ENCODE data around the gene MAPK8.

Gene MAPK8

DNA sequence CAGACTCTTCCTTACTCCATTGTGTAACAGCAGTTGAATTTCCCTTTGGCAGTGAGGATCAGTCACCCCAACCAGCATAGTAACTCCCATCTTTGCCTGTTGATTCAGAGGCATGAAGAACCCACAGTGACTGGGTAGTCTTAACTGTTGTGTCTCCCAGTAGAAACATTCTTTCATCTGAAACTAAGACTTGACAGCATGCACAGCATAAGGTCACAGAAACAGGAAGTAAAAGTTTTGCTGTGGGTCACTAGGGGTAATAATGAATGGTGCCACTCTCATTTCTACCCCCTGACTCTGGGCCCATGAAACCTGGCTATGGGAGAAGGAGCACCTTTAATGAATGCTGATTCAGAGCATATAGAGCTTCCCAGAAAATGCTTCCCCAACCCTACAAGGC, 23.6 kb upstream of the MAPK8 start:
- TF ChIP-seq, protein P1, sequence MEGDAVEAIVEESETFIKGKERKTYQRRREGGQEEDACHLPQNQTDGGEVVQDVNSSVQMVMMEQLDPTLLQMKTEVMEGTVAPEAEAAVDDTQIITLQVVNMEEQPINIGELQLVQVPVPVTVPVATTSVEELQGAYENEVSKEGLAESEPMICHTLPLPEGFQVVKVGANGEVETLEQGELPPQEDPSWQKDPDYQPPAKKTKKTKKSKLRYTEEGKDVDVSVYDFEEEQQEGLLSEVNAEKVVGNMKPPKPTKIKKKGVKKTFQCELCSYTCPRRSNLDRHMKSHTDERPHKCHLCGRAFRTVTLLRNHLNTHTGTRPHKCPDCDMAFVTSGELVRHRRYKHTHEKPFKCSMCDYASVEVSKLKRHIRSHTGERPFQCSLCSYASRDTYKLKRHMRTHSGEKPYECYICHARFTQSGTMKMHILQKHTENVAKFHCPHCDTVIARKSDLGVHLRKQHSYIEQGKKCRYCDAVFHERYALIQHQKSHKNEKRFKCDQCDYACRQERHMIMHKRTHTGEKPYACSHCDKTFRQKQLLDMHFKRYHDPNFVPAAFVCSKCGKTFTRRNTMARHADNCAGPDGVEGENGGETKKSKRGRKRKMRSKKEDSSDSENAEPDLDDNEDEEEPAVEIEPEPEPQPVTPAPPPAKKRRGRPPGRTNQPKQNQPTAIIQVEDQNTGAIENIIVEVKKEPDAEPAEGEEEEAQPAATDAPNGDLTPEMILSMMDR (IDR thresholded peaks at IDR 0.05; ENCODE audit: low read depth, low read length, missing control alignments): no peak
- Histone ChIP-seq H3K27ac (no peak overlapping the region), H3K4me3 (ENCODE audit: low read depth, low read length) (no peak overlapping the region), H3K27me3 (replicated peaks) (no peaks in the 10 kb centered on the region), H3K36me3 (replicated peaks) (no peaks in the 10 kb centered on the region)
- in situ Hi-C loops (cut with HindIII; ENCODE audit: low pct_ligation_motif_present, low sequenced_read_pairs): no loop called here
- DNase-seq: no peak

DNA sequence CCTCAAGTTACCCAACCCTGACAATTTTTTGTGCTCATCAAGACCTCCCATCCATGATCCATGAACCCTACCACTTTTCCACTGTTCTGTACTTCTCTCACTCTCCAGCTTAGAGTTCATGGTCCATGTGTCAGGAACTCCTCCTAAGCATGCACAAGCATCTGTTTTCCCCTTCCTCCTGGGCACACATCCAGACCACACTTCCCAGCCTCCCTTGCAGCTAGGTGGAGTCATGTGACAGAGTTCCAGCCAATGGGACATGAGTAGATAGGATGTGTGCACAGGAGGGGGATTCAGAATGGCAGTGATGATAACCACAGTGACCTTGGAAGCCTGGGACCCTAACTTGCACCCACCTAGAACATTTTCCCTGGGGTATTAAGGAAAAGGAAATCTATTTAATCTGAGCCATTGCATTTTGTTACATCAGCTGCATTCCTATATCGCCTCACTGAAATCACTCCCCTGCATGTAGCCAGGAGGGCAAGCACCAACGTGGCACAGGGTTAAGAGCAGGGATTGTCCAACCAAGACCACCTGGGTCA, 22.4 kb upstream of the MAPK8 start:
- Histone ChIP-seq H3K27ac (no peak overlapping the region), H3K36me3 (replicated peaks) (no peaks in the 10 kb centered on the region), H3K27me3 (replicated peaks) (no peaks in the 10 kb centered on the region), H3K4me3 (ENCODE audit: low read depth, low read length) (no peak overlapping the region)
- no peak for DNase-seq
- TF ChIP-seq, protein P1 (IDR thresholded peaks at IDR 0.05; ENCODE audit: low read depth, low read length, missing control alignments): no peak
- in situ Hi-C loops (cut with HindIII; ENCODE audit: low pct_ligation_motif_present, low sequenced_read_pairs): no loop called here

DNA sequence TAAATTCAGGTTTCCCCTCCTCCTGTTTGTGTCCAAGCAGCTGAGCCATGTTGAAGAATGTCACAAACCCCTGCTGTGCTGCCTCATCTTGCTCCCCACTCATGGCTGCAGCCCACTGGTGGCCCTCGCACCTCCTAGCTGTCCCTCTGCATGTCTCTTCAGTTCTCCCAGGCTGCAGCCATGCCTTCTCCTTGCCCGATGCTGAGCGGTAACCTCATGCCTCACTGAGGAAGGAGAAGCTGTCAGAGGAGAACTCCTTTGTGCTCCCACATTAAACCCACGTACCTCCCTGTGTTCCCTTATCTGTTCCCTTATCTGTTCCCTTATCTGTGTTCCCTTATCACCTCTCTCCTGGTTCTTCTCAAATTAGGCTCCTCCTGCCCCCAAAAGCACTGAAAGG, 21.7 kb upstream of the MAPK8 start:
- DNase-seq: no peak
- no peaks in the 10 kb centered on the region for H3K27me3 ChIP-seq (replicated peaks)
- TF ChIP-seq, protein P1 (IDR thresholded peaks at IDR 0.05; ENCODE audit: low read depth, low read length, missing control alignments): no peak
- no peak overlapping the region for H3K4me3 ChIP-seq (ENCODE audit: low read depth, low read length)
- no peak overlapping the region for H3K27ac ChIP-seq
- no peaks in the 10 kb centered on the region for H3K36me3 ChIP-seq (replicated peaks)
- in situ Hi-C loops (cut with HindIII; ENCODE audit: low pct_ligation_motif_present, low sequenced_read_pairs): no loop called here

DNA sequence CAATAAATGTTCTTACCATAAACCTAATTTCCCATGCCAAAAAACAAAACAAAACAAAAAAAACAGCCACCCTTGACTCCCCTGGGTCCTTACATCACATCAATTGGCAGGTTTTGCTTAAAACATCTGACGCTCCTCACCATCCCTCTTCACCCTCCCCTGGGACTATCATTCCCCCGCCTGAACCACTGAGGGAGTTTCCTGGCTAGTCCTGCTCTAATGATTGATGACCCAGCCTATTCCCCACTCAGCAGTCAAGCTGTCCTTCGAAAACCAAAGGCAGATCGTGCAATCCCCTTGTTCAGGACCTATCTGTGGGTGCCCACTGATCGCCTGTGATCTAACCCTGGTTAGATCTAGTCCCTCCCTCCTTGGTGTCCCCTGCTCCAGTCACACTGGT, 20.8 kb upstream of the MAPK8 start:
- no peak overlapping the region for H3K27ac ChIP-seq
- in situ Hi-C loops (cut with HindIII; ENCODE audit: low pct_ligation_motif_present, low sequenced_read_pairs): no loop called here
- no peak overlapping the region for H3K4me3 ChIP-seq (ENCODE audit: low read depth, low read length)
- no peak for DNase-seq
- no peaks in the 10 kb centered on the region for H3K27me3 ChIP-seq (replicated peaks)
- no peaks in the 10 kb centered on the region for H3K36me3 ChIP-seq (replicated peaks)
- TF ChIP-seq, protein P1 (IDR thresholded peaks at IDR 0.05; ENCODE audit: low read depth, low read length, missing control alignments): no peak

DNA sequence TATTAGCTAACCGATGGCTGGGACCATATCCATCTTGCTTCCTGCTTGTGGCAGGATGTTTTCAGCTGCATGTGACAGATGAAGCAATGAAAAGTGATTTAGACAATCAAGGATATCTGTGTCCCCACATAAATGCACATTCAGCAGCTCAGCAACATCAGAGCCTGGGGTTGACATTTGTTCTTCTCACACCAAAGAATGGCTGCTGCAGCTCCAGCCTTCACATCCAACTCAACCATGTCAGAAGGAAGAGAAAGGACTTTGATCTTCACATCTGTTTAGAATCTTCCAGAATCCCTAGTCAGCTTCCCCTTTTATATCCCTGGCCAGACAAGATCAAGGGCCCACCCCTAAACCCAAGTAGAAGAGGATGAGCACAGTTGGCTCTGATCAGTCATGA, 20.1 kb upstream of the MAPK8 start:
- no peak overlapping the region for H3K4me3 ChIP-seq (ENCODE audit: low read depth, low read length)
- TF ChIP-seq, protein P1 (IDR thresholded peaks at IDR 0.05; ENCODE audit: low read depth, low read length, missing control alignments): no peak
- in situ Hi-C loops (cut with HindIII; ENCODE audit: low pct_ligation_motif_present, low sequenced_read_pairs): no loop called here
- H3K27me3 ChIP-seq (replicated peaks): no peaks in the 10 kb centered on the region
- no peak for DNase-seq
- no peak overlapping the region for H3K27ac ChIP-seq
- H3K36me3 ChIP-seq (replicated peaks): no peaks in the 10 kb centered on the region
